Loucy (cell line): ENCODE results near the gene HGD.

Experiments
- H2AFZ ChIP-seq: fragments of 200-600 bp; sonication (generic); 2 replicates; pipeline ENCODE4 v1.6.0; 2016; ENCODE audit warnings: antibody characterized with exemption, mild to moderate bottlenecking, low read length, moderate library complexity
- H3F3A ChIP-seq: fragments of 200-600 bp; 2 replicates; pipeline ENCODE4 v1.6.0; 2016; ENCODE audit warnings: antibody characterized with exemption, low read depth, mild to moderate bottlenecking
- H3K27me3 ChIP-seq: fragments of 200-600 bp; sonication (generic); 2 replicates; pipeline ENCODE4 v1.6.1; 2014; ENCODE audit warnings: low read length, mild to moderate bottlenecking; ENCODE audit not compliant: insufficient read depth, poor library complexity, severe bottlenecking
- H3K36me3 ChIP-seq: fragments of 200-600 bp; sonication (generic); 2 replicates; pipeline ENCODE4 v1.6.1; 2016; ENCODE audit warnings: low read length; ENCODE audit not compliant: insufficient read depth
- H3K4me1 ChIP-seq: fragments of 200-600 bp; sonication (generic); 2 replicates; pipeline ENCODE4 v1.5.1; 2014; ENCODE audit warnings: low read length, mild to moderate bottlenecking; ENCODE audit not compliant: insufficient read depth, poor library complexity, severe bottlenecking
- H3K4me2 ChIP-seq: fragments of 200-600 bp; sonication (generic); 2 replicates; pipeline ENCODE4 v1.6.0; 2014; ENCODE audit warnings: antibody characterized with exemption, low read length, low read depth, mild to moderate bottlenecking; ENCODE audit not compliant: poor library complexity, severe bottlenecking
- H3K4me3 ChIP-seq: fragments of 200-600 bp; sonication (generic); 2 replicates; pipeline ENCODE4 v1.5.1; 2014; ENCODE audit warnings: low read length, mild to moderate bottlenecking, mixed read lengths; ENCODE audit not compliant: poor library complexity, severe bottlenecking
- H3K79me2 ChIP-seq: fragments of 200-600 bp; sonication (generic); 2 replicates; pipeline ENCODE4 v1.6.1; 2014; ENCODE audit warnings: low read length; ENCODE audit not compliant: insufficient read depth
- H3K9ac ChIP-seq: fragments of 200-600 bp; sonication (generic); 2 replicates; pipeline ENCODE4 v1.6.0; 2014; ENCODE audit warnings: mild to moderate bottlenecking, low read depth, low read length, moderate library complexity; ENCODE audit not compliant: poor library complexity, severe bottlenecking
- H3K9me2 ChIP-seq: fragments of 200-600 bp; sonication (generic); replicated peaks from 2 replicates; pipeline ENCODE4 v1.6.1; 2016; ENCODE audit warnings: low read depth, low read length, mixed read lengths
- H3K9me3 ChIP-seq: fragments of 200-600 bp; sonication (generic); 2 replicates; pipeline ENCODE4 v1.6.1; 2014; ENCODE audit warnings: mild to moderate bottlenecking, antibody characterized with exemption, low read length, low read depth; ENCODE audit not compliant: insufficient read depth
- H4K20me1 ChIP-seq: fragments of 200-600 bp; sonication (generic); 2 replicates; pipeline ENCODE4 v1.6.0; 2014; ENCODE audit warnings: antibody characterized with exemption, low read length, mild to moderate bottlenecking; ENCODE audit not compliant: insufficient read depth, poor library complexity, severe bottlenecking
- CTCF ChIP-seq: fragments of 200-600 bp; sonication (generic); conservative IDR thresholded peaks from 2 replicates; pipeline ENCODE4 v1.5.1; 2014; ENCODE audit warnings: mild to moderate bottlenecking, antibody characterized with exemption, low read length
- EZH2phosphoT487 ChIP-seq: fragments of 200-600 bp; IDR thresholded peaks from 2 replicates; pipeline ENCODE4 v1.6.1; 2018; ENCODE audit warnings: antibody characterized with exemption, mild to moderate bottlenecking, moderate library complexity, borderline replicate concordance

The HGD gene

GRCh38 chr3:120693439-120694171, 11.6 kb upstream of the HGD start:
- H4K20me1 ChIP-seq: no peaks in the 10 kb centered on the region
- H3K9ac ChIP-seq: no peak overlapping the region
- H3F3A ChIP-seq: no peaks in the 10 kb centered on the region
- no peak for TF ChIP-seq EZH2phosphoT487
- no peak for TF ChIP-seq CTCF
- H3K4me3 ChIP-seq: no peak overlapping the region
- H2AFZ ChIP-seq: no peak overlapping the region
- no peaks in the 10 kb centered on the region for H3K27me3 ChIP-seq
- H3K36me3 ChIP-seq: peaks cover 8% of the 10 kb centered on the region; the same call in 1 of the 2 replicates
- H3K79me2 ChIP-seq: no peaks in the 10 kb centered on the region
- H3K9me3 ChIP-seq: no peaks in the 10 kb centered on the region
- no peaks in the 10 kb centered on the region for H3K4me1 ChIP-seq
- H3K9me2 ChIP-seq: no peaks in the 10 kb centered on the region
- no peak overlapping the region for H3K4me2 ChIP-seq

GRCh38 chr3:120689395-120689794, 7.4 kb upstream of the HGD start:
- H3K36me3 ChIP-seq: 0 out of 2 replicates have a peak, but pooled peaks cover 3% of the 10 kb centered on the region
- H3K9me2 ChIP-seq: no peaks in the 10 kb centered on the region
- no peaks in the 10 kb centered on the region for H3K27me3 ChIP-seq
- no peaks in the 10 kb centered on the region for H3K4me1 ChIP-seq
- H3K9ac ChIP-seq: no peak overlapping the region
- H3K4me2 ChIP-seq: no peak overlapping the region
- H3K4me3 ChIP-seq: no peak overlapping the region
- H2AFZ ChIP-seq: no peak overlapping the region
- no peaks in the 10 kb centered on the region for H4K20me1 ChIP-seq
- H3K79me2 ChIP-seq: no peaks in the 10 kb centered on the region
- H3F3A ChIP-seq: no peaks in the 10 kb centered on the region
- no peak for TF ChIP-seq CTCF
- TF ChIP-seq EZH2phosphoT487: no peak
- H3K9me3 ChIP-seq: no peaks in the 10 kb centered on the region

GRCh38 chr3:120688121-120688520, 6.1 kb upstream of the HGD start:
- Histone ChIP-seq H3K27me3 (no peaks in the 10 kb centered on the region), H4K20me1 (no peaks in the 10 kb centered on the region), H3K4me2 (no peak overlapping the region), H3K36me3 (0 out of 2 replicates have a peak, but pooled peaks cover 3% of the 10 kb centered on the region), H3K9me3 (no peaks in the 10 kb centered on the region), H2AFZ (no peak overlapping the region), H3K79me2 (no peaks in the 10 kb centered on the region), H3K9me2 (no peaks in the 10 kb centered on the region), H3K4me1 (peaks cover 6% of the 10 kb centered on the region), H3K9ac (no peak overlapping the region), H3F3A (no peaks in the 10 kb centered on the region), H3K4me3 (no peak overlapping the region)
- TF ChIP-seq EZH2phosphoT487 (no peak), CTCF (no peak)
